ENCODE data around the gene B3GAT2.

The B3GAT2 gene, protein sequence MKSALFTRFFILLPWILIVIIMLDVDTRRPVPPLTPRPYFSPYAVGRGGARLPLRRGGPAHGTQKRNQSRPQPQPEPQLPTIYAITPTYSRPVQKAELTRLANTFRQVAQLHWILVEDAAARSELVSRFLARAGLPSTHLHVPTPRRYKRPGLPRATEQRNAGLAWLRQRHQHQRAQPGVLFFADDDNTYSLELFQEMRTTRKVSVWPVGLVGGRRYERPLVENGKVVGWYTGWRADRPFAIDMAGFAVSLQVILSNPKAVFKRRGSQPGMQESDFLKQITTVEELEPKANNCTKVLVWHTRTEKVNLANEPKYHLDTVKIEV

GRCh38 chr6:70956451-70957283, at the start of gene B3GAT2:
TSS of gene B3GAT2 (minus strand) at chr6:70957060. CDS start at chr6:70956429, 631 bp downstream.
- no peak within 1 kb of the TSS for H3K27ac Mint-ChIP-seq
- H3K36me3 Mint-ChIP-seq (ENCODE audit: low read depth): no peaks in the 10 kb centered on the region
- H3K4me3 Mint-ChIP-seq: peak within 1 kb of the TSS; percentile 69

GRCh38 chr6:70998148-70998547, 41.3 kb upstream of the B3GAT2 start:
- Mint-ChIP-seq H3K36me3 (ENCODE audit: low read depth) (no peaks in the 10 kb centered on the region), H3K4me1 (ENCODE audit: low read depth) (no peaks in the 10 kb centered on the region), H3K27me3 (ENCODE audit: low read depth) (peaks cover 4% of the 10 kb centered on the region), H3K9me3 (no peaks in the 10 kb centered on the region), H3K4me3 (no peak overlapping the region), H3K27ac (no peak overlapping the region)

More at GRCh38 chr6:70956451-70957283, at the start of gene B3GAT2:
- Mint-ChIP-seq H3K4me1 (ENCODE audit: low read depth) (peaks cover 6% of the 10 kb centered on the region), H3K27me3 (ENCODE audit: low read depth) (peaks cover 74% of the 10 kb centered on the region), H3K9me3 (no peaks in the 10 kb centered on the region)

DNA sequence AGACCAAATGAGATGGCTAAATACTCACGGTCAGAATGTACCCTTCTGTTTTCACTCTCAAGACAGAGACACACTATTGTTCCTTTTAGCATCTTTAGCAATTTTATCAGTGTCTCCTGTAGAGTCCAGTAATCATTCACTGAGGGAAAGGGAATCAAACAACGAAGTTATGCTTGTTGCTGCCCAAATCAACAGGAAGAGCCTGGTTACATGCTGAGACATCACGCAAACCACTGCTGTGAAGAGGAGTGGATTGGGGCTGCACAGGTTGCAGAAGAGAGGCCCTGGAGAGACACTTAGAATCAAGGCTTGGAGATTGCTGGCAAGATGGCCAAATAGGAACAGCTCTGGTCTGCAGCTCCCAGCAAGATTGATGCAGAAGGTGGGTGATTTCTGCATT, 40.5 kb upstream of the B3GAT2 start:
- H3K9me3 Mint-ChIP-seq: no peaks in the 10 kb centered on the region
- peaks cover 4% of the 10 kb centered on the region for H3K27me3 Mint-ChIP-seq (ENCODE audit: low read depth)
- H3K4me3 Mint-ChIP-seq: no peak overlapping the region
- no peaks in the 10 kb centered on the region for H3K4me1 Mint-ChIP-seq (ENCODE audit: low read depth)
- no peaks in the 10 kb centered on the region for H3K36me3 Mint-ChIP-seq (ENCODE audit: low read depth)
- no peak overlapping the region for H3K27ac Mint-ChIP-seq

- Mint-ChIP-seq H3K4me1 (ENCODE audit: low read depth) (no peaks in the 10 kb centered on the region), H3K4me3 (no peak overlapping the region), H3K36me3 (ENCODE audit: low read depth) (no peaks in the 10 kb centered on the region), H3K9me3 (no peaks in the 10 kb centered on the region), H3K27ac (no peak overlapping the region), H3K27me3 (ENCODE audit: low read depth) (peaks cover 4% of the 10 kb centered on the region)
These were observed 39.2 kb upstream of the B3GAT2 start for GRCh38 chr6:70996106-70996505.

- H3K27ac Mint-ChIP-seq: no peak overlapping the region
- H3K27me3 Mint-ChIP-seq (ENCODE audit: low read depth): peaks cover 4% of the 10 kb centered on the region
- no peaks in the 10 kb centered on the region for H3K36me3 Mint-ChIP-seq (ENCODE audit: low read depth)
- H3K9me3 Mint-ChIP-seq: no peaks in the 10 kb centered on the region
- H3K4me1 Mint-ChIP-seq (ENCODE audit: low read depth): no peaks in the 10 kb centered on the region
- no peak overlapping the region for H3K4me3 Mint-ChIP-seq
These were observed 38.6 kb upstream of the B3GAT2 start for GRCh38 chr6:70995411-70995810.

GRCh38 chr6:70991253-70991652, 34.4 kb upstream of the B3GAT2 start:
- H3K4me1 Mint-ChIP-seq (ENCODE audit: low read depth): no peaks in the 10 kb centered on the region
- no peak overlapping the region for H3K27ac Mint-ChIP-seq
- H3K36me3 Mint-ChIP-seq (ENCODE audit: low read depth): no peaks in the 10 kb centered on the region
- no peaks in the 10 kb centered on the region for H3K9me3 Mint-ChIP-seq
- no peak overlapping the region for H3K4me3 Mint-ChIP-seq
- peaks cover 9% of the 10 kb centered on the region for H3K27me3 Mint-ChIP-seq (ENCODE audit: low read depth)

- Mint-ChIP-seq H3K4me1 (ENCODE audit: low read depth) (no peaks in the 10 kb centered on the region), H3K36me3 (ENCODE audit: low read depth) (no peaks in the 10 kb centered on the region), H3K27me3 (ENCODE audit: low read depth) (peaks cover 4% of the 10 kb centered on the region), H3K27ac (no peak overlapping the region), H3K4me3 (no peak overlapping the region), H3K9me3 (no peaks in the 10 kb centered on the region)
These were observed 28.3 kb upstream of the B3GAT2 start for GRCh38 chr6:70985156-70985555.

DNA sequence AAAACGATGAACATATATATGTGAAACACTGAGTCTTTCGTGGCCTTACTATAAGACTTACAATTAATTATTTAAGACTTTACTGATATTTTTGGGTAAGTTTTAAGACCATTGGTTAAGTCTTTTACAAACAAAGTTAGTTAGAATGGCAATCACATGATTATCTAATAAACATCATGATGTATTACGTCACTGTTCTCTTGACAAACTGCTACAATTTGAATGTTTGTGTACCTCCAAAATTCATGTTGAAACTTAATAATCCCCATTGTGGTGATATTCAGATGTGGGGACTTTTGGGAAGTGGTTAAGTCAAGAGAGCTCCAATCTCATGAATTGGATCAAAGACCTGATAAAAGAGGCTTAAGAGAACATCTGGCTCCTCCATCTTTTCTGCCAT, 25.9 kb upstream of the B3GAT2 start:
- Mint-ChIP-seq H3K27ac (no peak overlapping the region), H3K4me3 (no peak overlapping the region), H3K36me3 (ENCODE audit: low read depth) (no peaks in the 10 kb centered on the region)

DNA sequence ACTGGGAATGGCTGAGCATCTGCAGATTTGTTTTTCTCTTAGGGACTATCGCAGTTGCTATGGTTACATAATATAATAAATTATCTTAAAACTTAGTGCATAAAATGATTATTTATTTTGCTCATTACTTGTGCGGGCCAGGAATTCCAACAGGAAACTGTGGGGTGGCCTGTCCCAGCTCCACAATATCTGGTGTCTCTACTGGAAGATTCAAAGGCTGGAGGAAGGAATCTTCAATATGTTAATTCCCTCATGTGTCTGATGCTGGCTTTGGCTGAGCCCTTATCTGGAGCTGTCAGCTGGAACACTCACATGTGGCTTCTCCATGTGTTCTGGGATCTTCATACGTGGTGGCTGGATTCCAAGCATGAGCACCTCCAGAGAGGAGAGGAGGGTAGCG, 23.9 kb upstream of the B3GAT2 start:
- Mint-ChIP-seq H3K27ac (no peak overlapping the region), H3K27me3 (ENCODE audit: low read depth) (no peaks in the 10 kb centered on the region), H3K4me3 (no peak overlapping the region), H3K36me3 (ENCODE audit: low read depth) (no peaks in the 10 kb centered on the region), H3K4me1 (ENCODE audit: low read depth) (no peaks in the 10 kb centered on the region), H3K9me3 (no peaks in the 10 kb centered on the region)

More for the DNA sequence above, 25.9 kb upstream of the B3GAT2 start:
- Mint-ChIP-seq H3K27me3 (ENCODE audit: low read depth) (no peaks in the 10 kb centered on the region), H3K4me1 (ENCODE audit: low read depth) (no peaks in the 10 kb centered on the region), H3K9me3 (no peaks in the 10 kb centered on the region)

DNA sequence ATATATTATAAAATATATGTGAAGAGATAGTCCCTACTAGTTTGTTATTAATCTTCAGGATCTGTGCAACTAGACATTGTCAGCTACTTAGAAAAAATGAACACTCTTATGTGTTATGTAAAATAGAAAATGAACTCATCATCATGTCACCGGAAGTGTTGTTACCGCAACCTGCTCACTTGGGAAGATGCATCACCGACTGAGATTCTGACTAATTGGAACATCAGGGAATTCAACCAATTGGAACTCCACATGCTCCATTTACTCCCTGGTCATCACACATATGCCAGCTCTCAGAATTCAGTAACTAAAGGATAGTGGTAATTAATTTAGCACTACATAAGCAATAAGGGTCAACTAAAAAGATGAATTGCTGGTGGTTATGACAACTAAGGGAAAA, 16.7 kb upstream of the B3GAT2 start:
- Mint-ChIP-seq H3K4me3 (no peak overlapping the region), H3K27me3 (ENCODE audit: low read depth) (no peaks in the 10 kb centered on the region), H3K9me3 (no peaks in the 10 kb centered on the region), H3K27ac (no peak overlapping the region), H3K4me1 (ENCODE audit: low read depth) (no peaks in the 10 kb centered on the region), H3K36me3 (ENCODE audit: low read depth) (no peaks in the 10 kb centered on the region)

DNA sequence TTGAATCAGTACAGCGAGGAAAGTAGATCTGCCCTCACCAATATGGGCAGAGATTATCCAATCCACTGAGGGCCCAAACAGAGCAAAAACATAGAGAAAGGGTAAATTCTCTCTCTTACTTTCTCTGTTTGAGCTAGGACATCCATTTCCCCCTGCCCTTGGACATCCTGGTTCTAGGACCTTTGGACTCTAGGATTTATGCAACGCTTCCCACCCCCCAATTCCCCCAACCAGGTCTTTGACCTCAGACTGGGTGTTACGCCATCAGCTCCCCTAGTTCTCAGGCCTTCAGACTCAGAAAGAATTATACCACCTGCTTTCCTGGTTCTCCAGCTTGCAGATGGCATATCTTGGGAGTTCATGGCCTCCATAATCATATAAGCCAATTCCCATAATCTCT, 10.2 kb upstream of the B3GAT2 start:
- no peaks in the 10 kb centered on the region for H3K36me3 Mint-ChIP-seq (ENCODE audit: low read depth)
- H3K27me3 Mint-ChIP-seq (ENCODE audit: low read depth): no peaks in the 10 kb centered on the region
- peaks cover 6% of the 10 kb centered on the region for H3K9me3 Mint-ChIP-seq
- no peak overlapping the region for H3K4me3 Mint-ChIP-seq
- H3K27ac Mint-ChIP-seq: no peak overlapping the region
- H3K4me1 Mint-ChIP-seq (ENCODE audit: low read depth): no peaks in the 10 kb centered on the region

- Mint-ChIP-seq H3K4me1 (ENCODE audit: low read depth) (peaks cover 6% of the 10 kb centered on the region), H3K9me3 (no peaks in the 10 kb centered on the region), H3K27ac (no peak overlapping the region), H3K36me3 (ENCODE audit: low read depth) (no peaks in the 10 kb centered on the region), H3K27me3 (ENCODE audit: low read depth) (peaks cover 69% of the 10 kb centered on the region), H3K4me3 (no peak overlapping the region)
These were observed 391 bp upstream of the B3GAT2 start for GRCh38 chr6:70957284-70957617.

DNA sequence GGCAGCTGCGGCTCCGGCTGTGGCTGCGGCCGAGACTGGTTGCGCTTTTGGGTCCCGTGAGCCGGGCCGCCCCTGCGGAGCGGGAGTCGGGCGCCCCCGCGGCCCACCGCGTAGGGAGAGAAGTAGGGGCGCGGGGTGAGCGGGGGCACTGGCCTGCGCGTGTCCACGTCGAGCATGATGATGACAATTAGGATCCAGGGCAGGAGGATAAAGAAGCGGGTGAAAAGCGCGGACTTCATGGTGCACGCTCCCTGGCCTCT, 739 bp downstream of the B3GAT2 start:
- no peak overlapping the region for H3K27ac Mint-ChIP-seq
- peaks cover 6% of the 10 kb centered on the region for H3K4me1 Mint-ChIP-seq (ENCODE audit: low read depth)
- peaks cover 78% of the 10 kb centered on the region for H3K27me3 Mint-ChIP-seq (ENCODE audit: low read depth)
- H3K36me3 Mint-ChIP-seq (ENCODE audit: low read depth): no peaks in the 10 kb centered on the region
- no peaks in the 10 kb centered on the region for H3K9me3 Mint-ChIP-seq
- H3K4me3 Mint-ChIP-seq: peak overlapping the region; percentile 69

DNA sequence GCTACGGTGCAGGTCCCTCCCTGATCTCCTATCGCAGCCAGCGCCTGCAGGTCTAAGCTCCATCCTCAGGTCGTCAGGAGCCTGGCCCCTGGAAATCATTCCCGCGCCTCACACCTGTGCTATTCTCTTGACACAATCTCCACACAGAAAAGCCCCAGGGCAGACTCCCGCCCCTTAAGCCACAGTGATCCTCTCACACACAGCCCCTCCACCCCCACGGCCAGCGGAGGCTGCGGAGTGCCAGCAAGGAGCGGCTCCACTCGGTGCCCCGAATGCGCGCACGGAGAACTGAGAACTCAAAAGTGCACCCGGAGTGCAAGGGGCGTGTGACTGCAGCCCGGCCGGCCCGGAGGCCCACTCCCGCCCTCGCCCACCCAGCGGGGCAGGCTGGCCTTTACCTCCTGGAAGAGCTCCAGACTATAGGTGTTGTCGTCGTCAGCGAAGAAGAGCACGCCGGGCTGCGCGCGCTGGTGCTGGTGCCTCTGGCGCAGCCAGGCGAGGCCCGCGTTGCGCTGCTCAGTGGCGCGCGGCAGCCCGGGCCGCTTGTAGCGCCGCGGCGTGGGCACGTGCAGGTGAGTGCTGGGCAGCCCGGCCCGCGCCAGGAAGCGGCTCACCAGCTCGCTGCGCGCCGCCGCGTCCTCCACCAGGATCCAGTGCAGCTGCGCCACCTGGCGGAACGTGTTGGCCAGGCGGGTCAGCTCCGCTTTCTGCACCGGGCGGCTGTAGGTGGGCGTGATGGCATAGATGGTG, 1.2 kb downstream of the B3GAT2 start:
- Mint-ChIP-seq H3K27ac (no peak overlapping the region), H3K27me3 (ENCODE audit: low read depth) (peaks cover 80% of the 10 kb centered on the region)

GRCh38 chr6:70954750-70955149, 2.1 kb downstream of the B3GAT2 start:
- Mint-ChIP-seq H3K27me3 (ENCODE audit: low read depth) (peaks cover 78% of the 10 kb centered on the region), H3K36me3 (ENCODE audit: low read depth) (no peaks in the 10 kb centered on the region), H3K4me1 (ENCODE audit: low read depth) (peaks cover 6% of the 10 kb centered on the region), H3K27ac (no peak overlapping the region), H3K4me3 (peak overlapping the region; percentile 27), H3K9me3 (no peaks in the 10 kb centered on the region)

More for the DNA sequence above, 1.2 kb downstream of the B3GAT2 start:
- H3K9me3 Mint-ChIP-seq: no peaks in the 10 kb centered on the region
- peaks cover 6% of the 10 kb centered on the region for H3K4me1 Mint-ChIP-seq (ENCODE audit: low read depth)
- peak overlapping the region; percentile 69 for H3K4me3 Mint-ChIP-seq
- H3K36me3 Mint-ChIP-seq (ENCODE audit: low read depth): no peaks in the 10 kb centered on the region
